ENCODE data around the gene ZCCHC14. TPM values are rescaled to one million over a fixed set of nuclear protein-coding genes. Genes with fewer than 3 reads are reported as not detected.
"Not testable (repeated sequence)": the region's sequence is repeated elsewhere in the genome, so short reads cannot be mapped to it uniquely, and the experiment has no call there.

ZCCHC14 gene
- total RNA-seq, 1 donor from 2014 or later = 50.4 TPM

GRCh38 chr16:87489434-87490045 lies 3.3 kb downstream of the ZCCHC14 start:
- no peak overlapping the region for H3K27ac Mint-ChIP-seq (ENCODE audit: unreplicated experiment)
- H3K4me1 Mint-ChIP-seq (ENCODE audit: unreplicated experiment) = peaks cover 44% of the 10 kb centered on the region
- H3K36me3 Mint-ChIP-seq (ENCODE audit: low read depth, unreplicated experiment) = peaks cover 4% of the 10 kb centered on the region
- peaks cover 2% of the 10 kb centered on the region for H3K27me3 Mint-ChIP-seq (ENCODE audit: unreplicated experiment)
- no peaks in the 10 kb centered on the region for H3K9me3 Mint-ChIP-seq (ENCODE audit: unreplicated experiment)
- peak overlapping the region; percentile 48 for H3K4me3 Mint-ChIP-seq (ENCODE audit: unreplicated experiment)
- no peak for TF ChIP-seq CTCF (IDR thresholded peaks at IDR 0.05; ENCODE audit: unreplicated experiment)
- DNase-seq (ENCODE audit: low spot score) = no peak

- peaks cover 48% of the 10 kb centered on the region for H3K4me1 Mint-ChIP-seq (ENCODE audit: unreplicated experiment)
- not testable (repeated sequence) for H3K27me3 Mint-ChIP-seq (ENCODE audit: unreplicated experiment)
Observed at GRCh38 chr16:87488960-87489359, 3.9 kb downstream of the ZCCHC14 start.

GRCh38 chr16:87487361-87487924 lies 5.4 kb downstream of the ZCCHC14 start:
- Mint-ChIP-seq H3K27me3 (ENCODE audit: unreplicated experiment) (no peaks in the 10 kb centered on the region), H3K4me1 (ENCODE audit: unreplicated experiment) (peaks cover 48% of the 10 kb centered on the region), H3K36me3 (ENCODE audit: low read depth, unreplicated experiment) (peaks cover 4% of the 10 kb centered on the region), H3K4me3 (ENCODE audit: unreplicated experiment) (no peak overlapping the region), H3K9me3 (ENCODE audit: unreplicated experiment) (no peaks in the 10 kb centered on the region), H3K27ac (ENCODE audit: unreplicated experiment) (no peak overlapping the region)
- TF ChIP-seq CTCF (IDR thresholded peaks at IDR 0.05; ENCODE audit: unreplicated experiment) = no peak
- DNase-seq (ENCODE audit: low spot score) = no peak

More at GRCh38 chr16:87488960-87489359, 3.9 kb downstream of the ZCCHC14 start:
- not testable (repeated sequence) for H3K27ac Mint-ChIP-seq (ENCODE audit: unreplicated experiment); DNase-seq (ENCODE audit: low spot score); H3K36me3 Mint-ChIP-seq (ENCODE audit: low read depth, unreplicated experiment); H3K9me3 Mint-ChIP-seq (ENCODE audit: unreplicated experiment)
- H3K4me3 Mint-ChIP-seq (ENCODE audit: unreplicated experiment) = peak overlapping the region; percentile 48

- no peak for TF ChIP-seq CTCF (IDR thresholded peaks at IDR 0.05; ENCODE audit: unreplicated experiment)
- no peak overlapping the region for H3K27ac Mint-ChIP-seq (ENCODE audit: unreplicated experiment)
- H3K36me3 Mint-ChIP-seq (ENCODE audit: low read depth, unreplicated experiment) = peaks cover 4% of the 10 kb centered on the region
- no peak overlapping the region for H3K4me3 Mint-ChIP-seq (ENCODE audit: unreplicated experiment)
- H3K27me3 Mint-ChIP-seq (ENCODE audit: unreplicated experiment) = no peaks in the 10 kb centered on the region
- H3K9me3 Mint-ChIP-seq (ENCODE audit: unreplicated experiment) = no peaks in the 10 kb centered on the region
- DNase-seq (ENCODE audit: low spot score) = no peak
- peaks cover 48% of the 10 kb centered on the region for H3K4me1 Mint-ChIP-seq (ENCODE audit: unreplicated experiment)
Observed at GRCh38 chr16:87486713-87487247, 6.0 kb downstream of the ZCCHC14 start.

GRCh38 chr16:87486282-87486681 lies 6.5 kb downstream of the ZCCHC14 start:
- H3K4me1 Mint-ChIP-seq (ENCODE audit: unreplicated experiment) = peaks cover 47% of the 10 kb centered on the region
- no peaks in the 10 kb centered on the region for H3K27me3 Mint-ChIP-seq (ENCODE audit: unreplicated experiment)
- TF ChIP-seq CTCF (IDR thresholded peaks at IDR 0.05; ENCODE audit: unreplicated experiment) = no peak

GRCh38 chr16:87485792-87486191 lies 7.0 kb downstream of the ZCCHC14 start:
- H3K4me1 Mint-ChIP-seq (ENCODE audit: unreplicated experiment) = peaks cover 47% of the 10 kb centered on the region
- H3K4me3 Mint-ChIP-seq (ENCODE audit: unreplicated experiment); H3K9me3 Mint-ChIP-seq (ENCODE audit: unreplicated experiment); H3K27me3 Mint-ChIP-seq (ENCODE audit: unreplicated experiment); DNase-seq (ENCODE audit: low spot score); H3K36me3 Mint-ChIP-seq (ENCODE audit: low read depth, unreplicated experiment); H3K27ac Mint-ChIP-seq (ENCODE audit: unreplicated experiment): not testable (repeated sequence)

More at GRCh38 chr16:87486282-87486681, 6.5 kb downstream of the ZCCHC14 start:
- peaks cover 4% of the 10 kb centered on the region for H3K36me3 Mint-ChIP-seq (ENCODE audit: low read depth, unreplicated experiment)
- H3K9me3 Mint-ChIP-seq (ENCODE audit: unreplicated experiment) = no peaks in the 10 kb centered on the region
- H3K4me3 Mint-ChIP-seq (ENCODE audit: unreplicated experiment) = no peak overlapping the region
- DNase-seq (ENCODE audit: low spot score) = no peak
- no peak overlapping the region for H3K27ac Mint-ChIP-seq (ENCODE audit: unreplicated experiment)

Data from endothelial cell (in vitro differentiated cells).